Parathyroid adenoma (tissue), 2 donors: ENCODE measurements around the gene NLRP3.
"Not testable (repeated sequence)": the region's sequence is repeated elsewhere in the genome, so short reads cannot be mapped to it uniquely, and the experiment has no call there.

Source experiments
- H2AFZ ChIP-seq: fragments of 300-600 bp; sonication (generic); one replicate; pipeline ENCODE4 v1.7.0; 2017; ENCODE audit warnings: antibody characterized with exemption, mild to moderate bottlenecking
- H3K27ac ChIP-seq: fragments of 300-600 bp; sonication (generic); one replicate; pipeline ENCODE4 v1.7.0; 2017
- H3K27me3 ChIP-seq: fragments of 300-600 bp; sonication (generic); one replicate; pipeline ENCODE4 v1.7.0; 2017; ENCODE audit warnings: low read length; ENCODE audit not compliant: control insufficient read depth, insufficient read depth
- H3K36me3 ChIP-seq: fragments of 300-600 bp; sonication (generic); one replicate; pipeline ENCODE4 v1.7.0; 2017; ENCODE audit warnings: low read length; ENCODE audit not compliant: control insufficient read depth, insufficient read depth
- H3K4me1 ChIP-seq: fragments of 300-600 bp; sonication (generic); one replicate; pipeline ENCODE4 v1.7.0; 2017; ENCODE audit warnings: control low read depth
- H3K4me2 ChIP-seq: fragments of 300-600 bp; sonication (generic); one replicate; pipeline ENCODE4 v1.7.0; 2017; ENCODE audit warnings: low read length
- H3K4me3 ChIP-seq: fragments of 300-600 bp; sonication (generic); one replicate; pipeline ENCODE4 v1.7.0; 2017; ENCODE audit warnings: low read depth, low read length
- H3K79me2 ChIP-seq: fragments of 300-600 bp; sonication (generic); one replicate; pipeline ENCODE4 v1.7.0; 2017; ENCODE audit warnings: control low read depth
- H3K9ac ChIP-seq: fragments of 300-600 bp; sonication (generic); one replicate; pipeline ENCODE4 v1.7.0; 2017; ENCODE audit warnings: mild to moderate bottlenecking
- H3K9me3 ChIP-seq: fragments of 300-600 bp; sonication (generic); one replicate; pipeline ENCODE4 v1.7.0; 2017; ENCODE audit warnings: low read length; ENCODE audit not compliant: control insufficient read depth
- TF ChIP-seq, protein P1 (sequence below): fragments of 300-600 bp; sonication (generic); IDR thresholded peaks from one replicate; pipeline ENCODE4 v1.7.0; 2017; ENCODE audit warnings: antibody characterized with exemption, mild to moderate bottlenecking
- donor health status: primary hyperparathyroidism.

NLRP3 gene

DNA sequence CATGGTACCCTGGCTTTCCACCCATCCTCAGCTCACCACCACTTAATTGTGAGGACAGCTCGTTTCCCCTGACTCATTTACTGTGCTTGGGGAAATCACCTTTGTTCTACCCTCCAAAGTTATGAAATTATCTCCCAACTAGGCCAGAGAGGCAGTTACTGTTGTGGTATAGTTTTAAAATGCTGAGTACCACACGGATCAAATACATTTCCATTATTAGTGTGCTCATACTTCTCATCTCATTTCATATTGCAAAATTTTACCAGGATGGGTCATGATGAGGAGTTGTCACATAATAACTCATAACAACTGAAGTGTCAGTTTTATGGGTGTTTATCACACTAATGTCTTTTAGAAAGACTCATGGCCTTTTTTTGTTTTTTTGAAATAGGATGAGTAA, 51.2 kb downstream of the NLRP3 start:
- Histone ChIP-seq H3K4me3 (no peak overlapping the region), H3K27me3 (no peaks in the 10 kb centered on the region), H3K79me2 (no peaks in the 10 kb centered on the region), H2AFZ (no peak overlapping the region), H3K9ac (no peak overlapping the region), H3K4me2 (no peak overlapping the region), H3K4me1 (no peaks in the 10 kb centered on the region), H3K36me3 (no peaks in the 10 kb centered on the region), H3K27ac (no peak overlapping the region), H3K9me3 (no peaks in the 10 kb centered on the region)
- TF ChIP-seq, protein P1, sequence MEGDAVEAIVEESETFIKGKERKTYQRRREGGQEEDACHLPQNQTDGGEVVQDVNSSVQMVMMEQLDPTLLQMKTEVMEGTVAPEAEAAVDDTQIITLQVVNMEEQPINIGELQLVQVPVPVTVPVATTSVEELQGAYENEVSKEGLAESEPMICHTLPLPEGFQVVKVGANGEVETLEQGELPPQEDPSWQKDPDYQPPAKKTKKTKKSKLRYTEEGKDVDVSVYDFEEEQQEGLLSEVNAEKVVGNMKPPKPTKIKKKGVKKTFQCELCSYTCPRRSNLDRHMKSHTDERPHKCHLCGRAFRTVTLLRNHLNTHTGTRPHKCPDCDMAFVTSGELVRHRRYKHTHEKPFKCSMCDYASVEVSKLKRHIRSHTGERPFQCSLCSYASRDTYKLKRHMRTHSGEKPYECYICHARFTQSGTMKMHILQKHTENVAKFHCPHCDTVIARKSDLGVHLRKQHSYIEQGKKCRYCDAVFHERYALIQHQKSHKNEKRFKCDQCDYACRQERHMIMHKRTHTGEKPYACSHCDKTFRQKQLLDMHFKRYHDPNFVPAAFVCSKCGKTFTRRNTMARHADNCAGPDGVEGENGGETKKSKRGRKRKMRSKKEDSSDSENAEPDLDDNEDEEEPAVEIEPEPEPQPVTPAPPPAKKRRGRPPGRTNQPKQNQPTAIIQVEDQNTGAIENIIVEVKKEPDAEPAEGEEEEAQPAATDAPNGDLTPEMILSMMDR, result no peak

DNA sequence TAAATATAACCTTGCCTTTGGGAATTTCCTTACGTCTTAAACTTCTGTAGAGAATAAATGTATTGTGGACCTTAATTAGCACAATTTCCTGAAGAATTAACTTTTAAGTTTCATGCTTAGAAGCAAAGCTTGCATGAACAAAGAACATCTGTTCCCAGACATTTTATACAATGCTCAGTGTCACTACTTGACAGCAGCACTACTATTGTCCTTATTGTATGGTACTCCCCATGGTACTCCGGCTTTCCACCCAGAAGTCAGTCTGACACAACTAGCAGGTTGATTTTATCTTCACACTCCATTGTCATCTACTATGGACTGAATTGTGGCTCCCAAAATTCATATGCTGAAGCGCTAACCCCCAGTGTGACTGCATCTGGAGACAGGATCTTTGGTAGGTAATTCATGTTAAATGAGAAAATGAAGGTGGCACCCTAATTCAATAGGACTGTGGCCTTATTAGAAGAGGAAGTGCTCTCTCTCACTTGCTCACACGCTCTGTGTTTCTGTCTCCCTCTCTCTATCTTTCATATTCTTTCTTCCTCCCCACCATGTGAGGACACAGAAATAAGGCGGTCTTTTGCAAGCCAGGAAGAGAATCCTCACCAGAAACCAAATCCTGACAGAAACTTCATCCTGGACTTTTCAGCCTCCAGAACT, 52.6 kb downstream of the NLRP3 start:
- no peak overlapping the region for H2AFZ ChIP-seq
- TF ChIP-seq, protein P1, result no peak
- no peak overlapping the region for H3K4me2 ChIP-seq
- H3K4me3 ChIP-seq, result no peak overlapping the region
- H3K36me3 ChIP-seq, result no peaks in the 10 kb centered on the region
- no peaks in the 10 kb centered on the region for H3K27me3 ChIP-seq
- no peaks in the 10 kb centered on the region for H3K79me2 ChIP-seq
- no peaks in the 10 kb centered on the region for H3K9me3 ChIP-seq
- no peak overlapping the region for H3K9ac ChIP-seq
- H3K27ac ChIP-seq, result no peak overlapping the region
- H3K4me1 ChIP-seq, result no peaks in the 10 kb centered on the region

DNA sequence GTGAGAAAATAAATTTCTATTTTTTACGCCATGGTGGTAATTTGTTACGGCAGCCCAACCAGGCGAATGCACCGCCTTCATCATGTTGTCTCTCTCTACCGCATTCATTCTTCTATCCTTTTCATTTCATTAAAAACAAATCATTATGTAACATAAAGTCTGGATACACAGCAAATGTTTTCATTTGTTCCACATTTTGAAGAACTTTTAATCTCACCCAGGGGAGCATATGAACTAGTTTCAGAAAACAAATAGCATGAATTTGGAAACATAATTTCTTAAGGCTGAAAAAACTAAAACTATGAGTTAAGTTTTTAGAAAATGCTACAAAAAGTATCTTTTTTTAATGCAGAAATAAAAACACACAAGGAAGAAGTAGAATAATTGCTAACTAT, 53.2 kb downstream of the NLRP3 start:
- H2AFZ ChIP-seq, result no peak overlapping the region
- no peaks in the 10 kb centered on the region for H3K4me1 ChIP-seq
- TF ChIP-seq, protein P1, result no peak
- H3K79me2 ChIP-seq, result no peaks in the 10 kb centered on the region
- H3K27me3 ChIP-seq, result no peaks in the 10 kb centered on the region
- no peak overlapping the region for H3K27ac ChIP-seq
- no peaks in the 10 kb centered on the region for H3K36me3 ChIP-seq
- H3K9ac ChIP-seq, result no peak overlapping the region
- H3K4me3 ChIP-seq, result no peak overlapping the region
- no peaks in the 10 kb centered on the region for H3K9me3 ChIP-seq
- H3K4me2 ChIP-seq, result no peak overlapping the region

DNA sequence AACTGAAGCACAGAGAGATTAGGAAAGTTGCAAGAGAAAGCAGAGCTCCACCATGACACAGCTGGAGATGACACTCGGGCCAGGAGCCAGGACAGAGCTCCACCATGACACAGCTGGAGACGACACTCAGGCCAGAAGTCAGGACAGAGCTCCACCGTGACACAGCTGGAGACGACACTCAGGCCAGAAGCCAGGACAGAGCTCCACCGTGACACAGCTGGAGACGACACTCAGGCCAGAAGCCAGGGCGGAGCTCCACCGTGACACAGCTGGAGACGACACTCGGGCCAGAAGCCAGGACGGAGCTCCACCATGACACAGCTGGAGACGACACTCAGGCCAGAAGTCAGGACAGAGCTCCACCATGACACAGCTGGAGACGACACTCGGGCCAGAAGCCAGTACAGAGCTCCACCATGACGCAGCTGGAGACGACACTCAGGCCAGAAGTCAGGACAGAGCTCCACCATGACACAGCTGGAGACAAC, 55.0 kb downstream of the NLRP3 start:
- not testable (repeated sequence) for H3K27me3 ChIP-seq, H3K4me2 ChIP-seq, H3K4me1 ChIP-seq, H3K9me3 ChIP-seq, H3K9ac ChIP-seq, H3K27ac ChIP-seq, H3K36me3 ChIP-seq, H3K79me2 ChIP-seq, H3K4me3 ChIP-seq, H2AFZ ChIP-seq

DNA sequence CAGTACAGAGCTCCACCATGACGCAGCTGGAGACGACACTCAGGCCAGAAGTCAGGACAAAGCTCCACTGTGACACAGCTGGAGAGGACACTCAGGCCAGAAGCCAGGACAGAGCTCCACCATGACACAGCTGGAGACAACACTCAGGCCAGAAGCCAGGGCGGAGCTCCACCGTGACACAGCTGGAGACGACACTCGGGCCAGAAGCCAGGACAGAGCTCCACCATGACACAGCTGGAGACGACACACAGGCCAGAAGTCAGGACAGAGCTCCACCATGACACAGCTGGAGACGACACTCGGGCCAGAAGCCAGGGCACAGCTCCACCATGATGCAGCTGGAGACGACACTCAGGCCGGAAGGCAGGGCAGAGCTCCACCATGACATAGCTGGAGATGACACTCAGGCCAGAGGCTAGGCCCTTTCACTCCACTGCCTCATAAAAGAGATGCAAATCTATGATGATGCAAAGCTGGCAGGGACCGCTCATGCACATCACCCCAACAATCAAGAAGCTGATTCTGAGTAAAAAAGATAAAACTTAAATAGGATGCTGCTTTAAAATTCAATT, 55.6 kb downstream of the NLRP3 start:
- no peak overlapping the region for H3K9ac ChIP-seq
- H3K4me3 ChIP-seq, result no peak overlapping the region
- no peak overlapping the region for H2AFZ ChIP-seq
- TF ChIP-seq, protein P1, result no peak
- no peak overlapping the region for H3K27ac ChIP-seq
- H3K79me2 ChIP-seq, result no peaks in the 10 kb centered on the region
- H3K36me3 ChIP-seq, result no peaks in the 10 kb centered on the region
- no peak overlapping the region for H3K4me2 ChIP-seq
- H3K4me1 ChIP-seq, result no peaks in the 10 kb centered on the region
- no peaks in the 10 kb centered on the region for H3K27me3 ChIP-seq
- no peaks in the 10 kb centered on the region for H3K9me3 ChIP-seq
